HL-60 (cell line): Measurements from ENCODE around the gene GRK5.
A peak's percentile ranks its signal among the peaks of the same experiment; 100 is the strongest.

Experiments used
- DNase-seq, 2 experiments: peaks; one replicate each; pipeline ENCODE4 v3.0.0-alpha.2; 2010 to 2020; ENCODE audit warnings: low read depth in 1 of 2, low spot score in 1 of 2
- H3K27ac ChIP-seq: fragments of 250-450 bp; sonication (Bioruptor Pico); replicated peaks from 2 replicates; pipeline ENCODE4 v1.5.1; 2020; ENCODE audit warnings: mild to moderate bottlenecking, moderate library complexity
- H3K27me3 ChIP-seq: fragments of 250-450 bp; sonication (Bioruptor Pico); 2 replicates; pipeline ENCODE4 v1.5.1; 2021; ENCODE audit warnings: mild to moderate bottlenecking, moderate library complexity; ENCODE audit not compliant: insufficient read depth, poor library complexity, severe bottlenecking
- H3K4me3 ChIP-seq: replicated peaks from 2 replicates; pipeline ENCODE4 v1.5.1; 2011; ENCODE audit warnings: mild to moderate bottlenecking, control low read depth, low read length; ENCODE audit not compliant: insufficient read depth
- GABPA ChIP-seq: IDR thresholded peaks from 2 replicates; pipeline ENCODE4 v1.6.1; 2012; ENCODE audit warnings: low read depth
- POLR2AphosphoS5 ChIP-seq: IDR thresholded peaks from 2 replicates; pipeline ENCODE4 v1.6.1; 2012; ENCODE audit warnings: low read depth
- SPI1 ChIP-seq: IDR thresholded peaks from 2 replicates; pipeline ENCODE4 v1.6.1; 2012; ENCODE audit warnings: low read depth, mild to moderate bottlenecking, borderline replicate concordance
- TF ChIP-seq, protein P1 (sequence below): IDR thresholded peaks from 2 replicates; pipeline ENCODE4 v1.6.1; 2012; ENCODE audit warnings: low read depth; ENCODE audit not compliant: insufficient replicate concordance
- TF ChIP-seq, protein P2 (sequence below): IDR thresholded peaks from one replicate; pipeline ENCODE4 v1.5.1; 2011; ENCODE audit warnings: low read length, control low read depth, inconsistent platforms; ENCODE audit not compliant: insufficient read depth

The GRK5 gene

DNA sequence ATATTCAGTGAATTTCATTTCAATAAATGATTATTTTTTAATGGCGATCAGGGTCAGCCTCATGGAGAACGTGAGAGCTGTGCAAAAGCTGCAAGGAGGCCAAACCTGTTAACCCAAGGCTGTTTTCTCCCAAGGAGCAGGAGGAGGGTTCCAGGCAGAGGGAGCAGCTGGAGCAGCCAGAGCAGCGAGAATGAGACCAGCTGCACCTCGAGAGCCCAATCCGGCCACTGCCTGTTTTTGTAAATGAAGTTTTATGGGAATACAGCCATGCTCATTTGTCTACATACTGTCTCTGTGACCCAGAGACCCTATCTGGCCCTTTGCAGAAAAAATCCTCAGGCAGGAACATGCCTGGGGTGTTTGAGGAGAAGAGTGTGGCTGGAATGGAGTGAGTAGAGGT lies 104.9 kb downstream of the GRK5 start:
- no peak overlapping the region for H3K4me3 ChIP-seq
- no peak overlapping the region for H3K27ac ChIP-seq
- TF ChIP-seq GABPA (no peak), POLR2AphosphoS5 (no peak), SPI1 (no peak)
- TF ChIP-seq, protein P1, sequence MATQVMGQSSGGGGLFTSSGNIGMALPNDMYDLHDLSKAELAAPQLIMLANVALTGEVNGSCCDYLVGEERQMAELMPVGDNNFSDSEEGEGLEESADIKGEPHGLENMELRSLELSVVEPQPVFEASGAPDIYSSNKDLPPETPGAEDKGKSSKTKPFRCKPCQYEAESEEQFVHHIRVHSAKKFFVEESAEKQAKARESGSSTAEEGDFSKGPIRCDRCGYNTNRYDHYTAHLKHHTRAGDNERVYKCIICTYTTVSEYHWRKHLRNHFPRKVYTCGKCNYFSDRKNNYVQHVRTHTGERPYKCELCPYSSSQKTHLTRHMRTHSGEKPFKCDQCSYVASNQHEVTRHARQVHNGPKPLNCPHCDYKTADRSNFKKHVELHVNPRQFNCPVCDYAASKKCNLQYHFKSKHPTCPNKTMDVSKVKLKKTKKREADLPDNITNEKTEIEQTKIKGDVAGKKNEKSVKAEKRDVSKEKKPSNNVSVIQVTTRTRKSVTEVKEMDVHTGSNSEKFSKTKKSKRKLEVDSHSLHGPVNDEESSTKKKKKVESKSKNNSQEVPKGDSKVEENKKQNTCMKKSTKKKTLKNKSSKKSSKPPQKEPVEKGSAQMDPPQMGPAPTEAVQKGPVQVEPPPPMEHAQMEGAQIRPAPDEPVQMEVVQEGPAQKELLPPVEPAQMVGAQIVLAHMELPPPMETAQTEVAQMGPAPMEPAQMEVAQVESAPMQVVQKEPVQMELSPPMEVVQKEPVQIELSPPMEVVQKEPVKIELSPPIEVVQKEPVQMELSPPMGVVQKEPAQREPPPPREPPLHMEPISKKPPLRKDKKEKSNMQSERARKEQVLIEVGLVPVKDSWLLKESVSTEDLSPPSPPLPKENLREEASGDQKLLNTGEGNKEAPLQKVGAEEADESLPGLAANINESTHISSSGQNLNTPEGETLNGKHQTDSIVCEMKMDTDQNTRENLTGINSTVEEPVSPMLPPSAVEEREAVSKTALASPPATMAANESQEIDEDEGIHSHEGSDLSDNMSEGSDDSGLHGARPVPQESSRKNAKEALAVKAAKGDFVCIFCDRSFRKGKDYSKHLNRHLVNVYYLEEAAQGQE: no peak
- TF ChIP-seq, protein P2, sequence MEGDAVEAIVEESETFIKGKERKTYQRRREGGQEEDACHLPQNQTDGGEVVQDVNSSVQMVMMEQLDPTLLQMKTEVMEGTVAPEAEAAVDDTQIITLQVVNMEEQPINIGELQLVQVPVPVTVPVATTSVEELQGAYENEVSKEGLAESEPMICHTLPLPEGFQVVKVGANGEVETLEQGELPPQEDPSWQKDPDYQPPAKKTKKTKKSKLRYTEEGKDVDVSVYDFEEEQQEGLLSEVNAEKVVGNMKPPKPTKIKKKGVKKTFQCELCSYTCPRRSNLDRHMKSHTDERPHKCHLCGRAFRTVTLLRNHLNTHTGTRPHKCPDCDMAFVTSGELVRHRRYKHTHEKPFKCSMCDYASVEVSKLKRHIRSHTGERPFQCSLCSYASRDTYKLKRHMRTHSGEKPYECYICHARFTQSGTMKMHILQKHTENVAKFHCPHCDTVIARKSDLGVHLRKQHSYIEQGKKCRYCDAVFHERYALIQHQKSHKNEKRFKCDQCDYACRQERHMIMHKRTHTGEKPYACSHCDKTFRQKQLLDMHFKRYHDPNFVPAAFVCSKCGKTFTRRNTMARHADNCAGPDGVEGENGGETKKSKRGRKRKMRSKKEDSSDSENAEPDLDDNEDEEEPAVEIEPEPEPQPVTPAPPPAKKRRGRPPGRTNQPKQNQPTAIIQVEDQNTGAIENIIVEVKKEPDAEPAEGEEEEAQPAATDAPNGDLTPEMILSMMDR: no peak

DNA sequence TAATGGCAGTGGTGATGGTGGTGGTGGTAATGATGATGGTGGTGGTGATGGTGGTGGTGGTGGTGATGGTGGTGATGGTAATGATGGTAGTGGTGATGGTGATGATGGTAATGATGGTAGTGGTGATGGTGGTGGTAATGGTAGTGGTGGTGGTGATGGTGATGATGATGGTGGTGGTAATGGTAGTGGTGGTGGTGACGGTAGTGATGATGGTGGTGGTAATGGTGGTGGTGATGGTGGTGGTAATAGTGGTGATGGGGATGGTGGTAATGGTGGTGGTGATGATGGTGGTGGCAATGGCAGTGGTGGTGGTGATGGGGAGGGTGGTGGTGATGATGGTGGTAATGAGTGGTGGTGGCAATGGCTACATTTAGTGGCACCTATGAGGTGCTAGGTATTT lies 105.7 kb downstream of the GRK5 start:
- DNase-seq: no peak
- TF ChIP-seq, protein P2: no peak
- TF ChIP-seq SPI1 (no peak), GABPA (no peak), POLR2AphosphoS5 (no peak)
- TF ChIP-seq, protein P1: no peak
- H3K4me3 ChIP-seq: no peak overlapping the region
- peaks cover 19% of the 10 kb centered on the region for H3K27me3 ChIP-seq
- no peak overlapping the region for H3K27ac ChIP-seq

More for the DNA sequence above, 104.9 kb downstream of the GRK5 start:
- peaks cover 19% of the 10 kb centered on the region for H3K27me3 ChIP-seq
- DNase-seq: no peak

DNA sequence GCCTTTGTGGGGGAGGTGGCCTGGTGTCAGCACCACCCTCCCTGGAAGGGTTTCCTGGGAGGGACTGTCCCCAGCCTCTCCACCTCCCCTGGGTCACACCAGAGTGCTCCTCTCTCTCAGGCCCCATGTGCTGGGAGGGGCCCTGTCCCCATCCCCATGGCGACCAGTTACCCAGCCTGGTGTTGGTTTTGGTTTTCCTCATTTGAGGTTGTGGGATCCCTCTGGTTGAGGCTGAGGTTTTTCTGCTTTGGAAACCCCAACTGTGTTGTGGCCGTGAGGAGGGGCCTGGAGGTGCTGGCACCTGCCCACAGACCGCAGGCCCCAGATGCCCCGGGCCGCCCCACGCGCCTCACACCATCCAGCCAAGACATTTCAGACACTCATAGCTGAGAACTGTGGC lies 106.3 kb downstream of the GRK5 start:
- no peak overlapping the region for H3K27ac ChIP-seq

More for the DNA sequence above, 106.3 kb downstream of the GRK5 start:
- TF ChIP-seq, protein P2: no peak
- peak; percentile 30; the same call in 1 of the 2 replicates for TF ChIP-seq GABPA
- no peak for TF ChIP-seq SPI1
- TF ChIP-seq POLR2AphosphoS5: peak; percentile 99
- peak; percentile 36 to 77 for DNase-seq
- H3K4me3 ChIP-seq: no peak overlapping the region
- H3K27me3 ChIP-seq: peaks cover 19% of the 10 kb centered on the region
